ENCODE results near the gene PCDHA2.
"Not testable (repeated sequence)": the region's sequence is repeated elsewhere in the genome, so short reads cannot be mapped to it uniquely, and the experiment has no call there.

The PCDHA2 gene

DNA sequence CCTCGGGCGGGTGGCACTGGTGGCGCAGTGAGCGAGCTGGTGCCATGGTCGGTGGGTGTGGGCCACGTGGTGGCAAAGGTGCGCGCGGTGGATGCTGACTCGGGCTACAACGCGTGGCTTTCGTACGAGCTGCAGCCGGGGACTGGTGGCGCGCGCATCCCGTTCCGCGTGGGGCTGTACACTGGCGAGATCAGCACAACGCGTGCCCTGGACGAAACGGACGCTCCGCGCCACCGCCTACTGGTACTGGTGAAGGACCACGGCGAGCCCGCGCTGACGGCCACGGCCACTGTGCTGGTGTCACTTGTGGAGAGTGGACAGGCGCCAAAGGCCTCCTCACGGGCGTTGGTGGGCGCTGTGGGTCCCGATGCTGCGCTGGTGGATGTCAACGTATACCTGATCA is 14.2 kb downstream of the PCDHA2 start:
- Histone ChIP-seq H3K4me3 (ENCODE audit: insufficient read depth, low read depth, low read length) (no peak overlapping the region), H3K9me3 (ENCODE audit: control insufficient read depth, low read length) (no peaks in the 10 kb centered on the region), H3K27me3 (ENCODE audit: control insufficient read depth, insufficient read depth, low read length, poor library complexity, severe bottlenecking) (no peaks in the 10 kb centered on the region), H3K27ac (ENCODE audit: insufficient read depth, low read depth, low read length, poor library complexity, severe bottlenecking) (no peak overlapping the region), H3K36me3 (ENCODE audit: control insufficient read depth, insufficient read depth, low read length) (no peaks in the 10 kb centered on the region), H3K4me1 (ENCODE audit: control insufficient read depth, insufficient read depth, low read length) (no peaks in the 10 kb centered on the region)
- 95 to 96% methylated on average over 43 of the region's 43 CpGs for WGBS, 2 experiments

DNA sequence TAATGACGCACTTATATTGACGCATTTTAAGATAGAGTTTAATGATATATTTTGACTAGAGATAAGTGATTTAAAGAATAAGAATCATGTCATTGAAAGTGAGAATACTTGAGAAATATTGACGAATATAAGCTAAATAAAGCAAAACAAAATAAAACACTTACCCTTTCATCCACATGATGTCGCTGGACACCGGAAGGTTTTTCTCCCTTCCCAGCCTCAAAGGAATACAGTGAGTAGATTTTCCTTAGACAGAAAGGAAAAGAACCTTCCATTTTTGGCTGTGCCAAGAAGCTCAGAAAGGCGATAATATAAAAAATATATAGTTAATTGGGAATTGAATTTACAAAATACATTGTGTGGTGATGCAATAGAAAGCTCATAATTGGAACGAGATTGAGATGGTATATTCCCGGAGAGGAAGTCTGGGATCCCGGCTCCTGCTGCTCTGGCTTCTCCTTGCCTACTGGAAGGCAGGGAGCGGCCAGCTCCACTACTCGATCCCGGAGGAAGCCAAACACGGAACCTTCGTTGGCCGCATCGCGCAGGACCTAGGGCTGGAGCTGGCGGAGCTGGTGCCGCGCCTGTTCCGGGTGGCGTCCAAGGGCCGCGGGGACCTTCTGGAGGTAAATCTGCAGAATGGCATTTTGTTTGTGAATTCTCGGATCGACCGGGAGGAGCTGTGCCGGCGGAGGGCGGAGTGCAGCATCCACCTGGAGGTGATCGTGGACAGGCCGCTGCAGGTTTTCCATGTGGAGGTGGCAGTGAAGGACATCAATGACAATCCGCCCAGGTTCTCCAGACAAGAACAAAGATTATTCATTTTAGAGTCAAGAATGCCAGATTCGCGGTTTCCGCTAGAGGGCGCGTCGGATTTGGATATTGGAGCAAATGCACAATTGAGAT is 27.0 kb downstream of the PCDHA2 start, which contains the start of gene PCDHA5:
PCDHA5 (plus strand) TSS at position 239 of the 906 bp plus-strand sequence.
- no peaks in the 10 kb centered on the region for H3K4me1 ChIP-seq (ENCODE audit: control insufficient read depth, insufficient read depth, low read length)
- no peaks in the 10 kb centered on the region for H3K27me3 ChIP-seq (ENCODE audit: control insufficient read depth, insufficient read depth, low read length, poor library complexity, severe bottlenecking)
- no peaks in the 10 kb centered on the region for H3K36me3 ChIP-seq (ENCODE audit: control insufficient read depth, insufficient read depth, low read length)
- H3K4me3 ChIP-seq (ENCODE audit: insufficient read depth, low read depth, low read length), result no peak within 1 kb of the TSS
- 91 to 92% methylated on average over 38 to 39 of the region's 39 CpGs for WGBS, 2 experiments
- no peak within 1 kb of the TSS for H3K27ac ChIP-seq (ENCODE audit: insufficient read depth, low read depth, low read length, poor library complexity, severe bottlenecking)
- no peaks in the 10 kb centered on the region for H3K9me3 ChIP-seq (ENCODE audit: control insufficient read depth, low read length)

DNA sequence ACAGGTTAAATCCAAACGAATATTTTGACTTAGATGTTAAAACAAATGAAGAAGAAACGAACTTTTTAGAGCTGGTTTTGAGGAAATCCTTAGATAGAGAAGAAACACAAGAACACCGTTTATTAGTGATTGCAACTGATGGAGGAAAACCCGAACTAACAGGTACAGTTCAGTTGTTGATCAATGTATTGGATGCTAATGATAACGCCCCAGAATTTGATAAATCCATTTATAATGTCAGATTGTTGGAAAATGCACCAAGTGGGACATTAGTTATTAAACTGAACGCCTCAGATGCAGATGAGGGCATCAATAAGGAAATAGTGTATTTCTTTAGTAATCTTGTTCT is 27.6 kb downstream of the PCDHA2 start:
- Histone ChIP-seq H3K4me1 (ENCODE audit: control insufficient read depth, insufficient read depth, low read length) (no peaks in the 10 kb centered on the region), H3K4me3 (ENCODE audit: insufficient read depth, low read depth, low read length) (no peak overlapping the region), H3K27me3 (ENCODE audit: control insufficient read depth, insufficient read depth, low read length, poor library complexity, severe bottlenecking) (no peaks in the 10 kb centered on the region), H3K9me3 (ENCODE audit: control insufficient read depth, low read length) (no peaks in the 10 kb centered on the region), H3K27ac (ENCODE audit: insufficient read depth, low read depth, low read length, poor library complexity, severe bottlenecking) (no peak overlapping the region), H3K36me3 (ENCODE audit: control insufficient read depth, insufficient read depth, low read length) (no peaks in the 10 kb centered on the region)
- 91% methylated on average over 6 of the region's 6 CpGs for WGBS, 2 experiments

DNA sequence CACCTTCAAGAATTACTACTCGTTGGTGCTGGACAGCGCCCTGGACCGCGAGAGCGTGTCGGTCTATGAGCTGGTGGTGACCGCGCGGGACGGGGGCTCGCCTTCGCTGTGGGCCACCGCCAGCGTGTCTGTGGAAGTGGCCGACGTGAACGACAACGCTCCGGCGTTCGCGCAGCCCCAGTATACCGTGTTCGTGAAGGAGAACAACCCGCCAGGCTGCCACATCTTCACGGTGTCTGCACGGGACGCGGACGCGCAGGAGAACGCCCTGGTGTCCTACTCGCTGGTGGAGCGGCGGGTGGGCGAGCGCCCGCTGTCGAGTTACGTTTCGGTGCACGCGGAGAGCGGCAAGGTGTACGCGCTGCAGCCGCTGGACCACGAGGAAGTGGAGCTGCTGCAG is 28.3 kb downstream of the PCDHA2 start:
- 95 to 96% methylated on average over 48 of the region's 48 CpGs for WGBS, 2 experiments
- not testable (repeated sequence) for H3K36me3 ChIP-seq (ENCODE audit: control insufficient read depth, insufficient read depth, low read length); H3K27ac ChIP-seq (ENCODE audit: insufficient read depth, low read depth, low read length, poor library complexity, severe bottlenecking); H3K27me3 ChIP-seq (ENCODE audit: control insufficient read depth, insufficient read depth, low read length, poor library complexity, severe bottlenecking); H3K9me3 ChIP-seq (ENCODE audit: control insufficient read depth, low read length); H3K4me3 ChIP-seq (ENCODE audit: insufficient read depth, low read depth, low read length); H3K4me1 ChIP-seq (ENCODE audit: control insufficient read depth, insufficient read depth, low read length)

DNA sequence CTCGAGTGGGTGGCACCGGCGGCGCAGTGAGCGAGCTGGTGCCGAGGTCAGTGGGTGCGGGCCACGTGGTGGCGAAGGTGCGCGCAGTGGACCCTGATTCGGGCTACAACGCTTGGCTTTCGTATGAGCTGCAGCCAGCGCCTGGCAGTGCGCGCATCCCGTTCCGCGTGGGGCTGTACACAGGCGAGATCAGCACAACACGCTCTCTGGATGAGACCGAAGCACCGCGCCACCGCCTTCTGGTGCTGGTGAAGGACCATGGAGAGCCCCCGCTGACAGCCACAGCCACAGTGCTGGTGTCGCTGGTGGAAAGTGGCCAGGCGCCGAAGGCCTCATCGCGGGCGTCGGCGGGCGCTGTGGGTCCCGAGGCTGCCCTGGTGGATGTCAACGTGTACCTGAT is 28.8 kb downstream of the PCDHA2 start:
- Histone ChIP-seq H3K4me1 (ENCODE audit: control insufficient read depth, insufficient read depth, low read length) (no peaks in the 10 kb centered on the region), H3K27ac (ENCODE audit: insufficient read depth, low read depth, low read length, poor library complexity, severe bottlenecking) (no peak overlapping the region), H3K4me3 (ENCODE audit: insufficient read depth, low read depth, low read length) (no peak overlapping the region), H3K27me3 (ENCODE audit: control insufficient read depth, insufficient read depth, low read length, poor library complexity, severe bottlenecking) (no peaks in the 10 kb centered on the region), H3K36me3 (ENCODE audit: control insufficient read depth, insufficient read depth, low read length) (no peaks in the 10 kb centered on the region), H3K9me3 (ENCODE audit: control insufficient read depth, low read length) (no peaks in the 10 kb centered on the region)
- 96 to 97% methylated on average over 38 of the region's 38 CpGs for WGBS, 2 experiments

DNA sequence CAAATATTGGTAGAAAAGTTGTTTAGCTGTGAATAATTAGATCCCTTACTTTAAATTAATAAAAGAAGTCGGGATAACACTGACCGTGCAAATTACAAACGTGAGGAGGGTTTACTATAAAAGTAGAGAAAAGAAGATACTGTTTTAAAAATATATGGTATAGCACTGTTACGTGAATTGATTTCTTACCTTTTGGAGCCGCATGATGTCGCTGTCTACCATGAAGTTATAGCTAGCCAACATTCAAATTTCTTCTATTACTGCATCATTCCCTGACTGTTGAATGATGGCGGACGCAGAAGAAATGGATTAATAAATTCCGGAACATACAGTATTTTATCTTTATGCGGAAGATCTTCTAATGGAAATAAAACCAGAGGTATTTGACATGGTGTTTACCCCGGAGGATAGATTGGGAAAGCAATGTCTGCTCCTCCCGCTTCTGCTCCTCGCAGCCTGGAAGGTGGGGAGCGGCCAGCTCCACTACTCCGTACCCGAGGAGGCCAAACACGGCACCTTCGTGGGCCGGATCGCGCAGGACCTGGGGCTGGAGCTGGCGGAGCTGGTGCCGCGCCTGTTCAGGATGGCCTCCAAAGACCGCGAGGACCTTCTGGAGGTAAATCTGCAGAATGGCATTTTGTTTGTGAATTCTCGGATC is 33.2 kb downstream of the PCDHA2 start, which contains the start of gene PCDHA6:
PCDHA6 (plus strand) TSS at position 257 of the 658 bp plus-strand sequence; CDS start at position 389, 132 bp downstream.
- no peaks in the 10 kb centered on the region for H3K4me1 ChIP-seq (ENCODE audit: control insufficient read depth, insufficient read depth, low read length)
- 93 to 97% methylated on average over 27 of the region's 27 CpGs for WGBS, 2 experiments
- H3K9me3 ChIP-seq (ENCODE audit: control insufficient read depth, low read length), result no peaks in the 10 kb centered on the region
- H3K4me3 ChIP-seq (ENCODE audit: insufficient read depth, low read depth, low read length), result no peak within 1 kb of the TSS
- H3K27ac ChIP-seq (ENCODE audit: insufficient read depth, low read depth, low read length, poor library complexity, severe bottlenecking), result no peak within 1 kb of the TSS
- no peaks in the 10 kb centered on the region for H3K36me3 ChIP-seq (ENCODE audit: control insufficient read depth, insufficient read depth, low read length)
- H3K27me3 ChIP-seq (ENCODE audit: control insufficient read depth, insufficient read depth, low read length, poor library complexity, severe bottlenecking), result no peaks in the 10 kb centered on the region

DNA sequence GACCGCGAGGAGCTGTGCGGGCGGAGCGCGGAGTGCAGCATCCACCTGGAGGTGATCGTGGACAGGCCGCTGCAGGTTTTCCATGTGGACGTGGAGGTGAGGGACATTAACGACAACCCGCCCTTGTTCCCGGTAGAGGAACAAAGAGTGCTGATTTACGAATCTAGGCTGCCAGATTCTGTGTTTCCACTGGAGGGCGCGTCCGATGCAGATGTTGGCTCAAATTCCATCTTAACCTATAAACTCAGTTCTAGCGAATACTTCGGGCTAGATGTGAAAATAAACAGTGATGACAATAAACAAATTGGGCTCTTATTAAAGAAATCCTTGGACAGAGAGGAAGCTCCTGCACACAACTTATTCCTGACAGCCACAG is 33.7 kb downstream of the PCDHA2 start:
- H3K36me3 ChIP-seq (ENCODE audit: control insufficient read depth, insufficient read depth, low read length), result no peaks in the 10 kb centered on the region
- H3K9me3 ChIP-seq (ENCODE audit: control insufficient read depth, low read length), result no peaks in the 10 kb centered on the region
- 94 to 96% methylated on average over 16 to 18 of the region's 18 CpGs for WGBS, 2 experiments
- H3K4me1 ChIP-seq (ENCODE audit: control insufficient read depth, insufficient read depth, low read length), result no peaks in the 10 kb centered on the region
- no peaks in the 10 kb centered on the region for H3K27me3 ChIP-seq (ENCODE audit: control insufficient read depth, insufficient read depth, low read length, poor library complexity, severe bottlenecking)
- no peak overlapping the region for H3K4me3 ChIP-seq (ENCODE audit: insufficient read depth, low read depth, low read length)
- H3K27ac ChIP-seq (ENCODE audit: insufficient read depth, low read depth, low read length, poor library complexity, severe bottlenecking), result no peak overlapping the region

DNA sequence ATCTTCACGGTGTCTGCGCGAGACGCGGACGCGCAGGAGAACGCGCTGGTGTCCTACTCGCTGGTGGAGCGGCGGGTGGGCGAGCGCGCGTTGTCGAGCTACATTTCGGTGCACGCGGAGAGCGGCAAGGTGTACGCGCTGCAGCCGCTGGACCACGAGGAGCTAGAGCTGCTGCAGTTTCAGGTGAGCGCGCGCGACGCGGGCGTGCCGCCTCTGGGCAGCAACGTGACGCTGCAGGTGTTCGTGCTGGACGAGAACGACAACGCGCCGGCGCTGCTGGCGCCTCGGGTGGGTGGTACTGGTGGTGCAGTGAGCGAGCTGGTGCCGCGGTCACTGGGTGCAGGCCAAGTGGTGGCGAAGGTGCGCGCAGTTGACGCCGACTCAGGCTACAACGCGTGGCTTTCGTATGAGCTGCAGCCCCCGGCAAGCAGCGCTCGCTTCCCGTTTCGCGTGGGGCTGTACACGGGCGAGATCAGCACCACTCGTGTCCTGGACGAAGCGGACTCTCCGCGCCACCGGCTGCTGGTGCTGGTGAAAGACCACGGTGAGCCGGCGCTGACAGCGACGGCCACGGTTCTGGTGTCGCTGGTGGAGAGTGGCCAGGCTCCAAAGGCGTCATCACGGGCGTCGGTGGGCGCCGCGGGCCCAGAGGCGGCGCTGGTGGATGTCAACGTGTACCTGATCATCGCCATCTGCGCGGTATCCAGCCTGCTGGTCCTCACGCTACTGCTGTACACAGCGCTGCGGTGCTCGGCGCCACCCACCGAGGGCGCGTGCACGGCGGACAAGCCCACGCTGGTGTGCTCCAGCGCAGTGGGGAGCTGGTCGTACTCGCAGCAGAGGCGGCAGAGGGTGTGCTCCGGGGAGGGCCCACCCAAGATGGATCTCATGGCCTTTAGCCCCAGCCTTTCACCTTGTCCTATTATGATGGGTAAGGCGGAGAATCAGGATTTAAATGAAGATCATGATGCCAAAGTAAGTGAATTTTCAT is 35.2 kb downstream of the PCDHA2 start:
- WGBS, 2 experiments, result 96 to 98% methylated on average over 105 of the region's 106 CpGs
- H3K36me3 ChIP-seq (ENCODE audit: control insufficient read depth, insufficient read depth, low read length); H3K4me3 ChIP-seq (ENCODE audit: insufficient read depth, low read depth, low read length); H3K27ac ChIP-seq (ENCODE audit: insufficient read depth, low read depth, low read length, poor library complexity, severe bottlenecking); H3K9me3 ChIP-seq (ENCODE audit: control insufficient read depth, low read length); H3K27me3 ChIP-seq (ENCODE audit: control insufficient read depth, insufficient read depth, low read length, poor library complexity, severe bottlenecking); H3K4me1 ChIP-seq (ENCODE audit: control insufficient read depth, insufficient read depth, low read length): not testable (repeated sequence)

DNA sequence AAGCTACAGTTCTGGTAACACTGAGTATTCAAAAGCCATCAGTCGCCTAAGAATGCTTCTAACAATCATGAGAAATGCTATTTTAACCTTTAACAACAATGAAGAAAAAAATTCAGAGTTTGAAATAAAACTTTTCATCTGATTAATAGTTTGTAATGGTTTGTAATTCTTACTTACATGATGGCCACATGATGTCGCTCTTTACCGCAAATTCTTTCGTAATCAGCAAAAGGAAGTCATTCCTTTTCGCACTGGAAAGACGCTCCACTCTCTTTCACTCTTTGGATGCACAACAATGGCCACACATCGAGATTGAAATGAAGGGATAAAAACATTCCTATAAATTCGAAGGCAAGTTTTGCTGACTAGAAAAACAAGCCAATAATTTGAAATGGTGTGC is 39.3 kb downstream of the PCDHA2 start, which contains the start of gene PCDHA7:
PCDHA7 (plus strand) TSS at position 277 of the 400 bp plus-strand sequence; CDS start at position 392, 115 bp downstream.
- no peaks in the 10 kb centered on the region for H3K36me3 ChIP-seq (ENCODE audit: control insufficient read depth, insufficient read depth, low read length)
- H3K27me3 ChIP-seq (ENCODE audit: control insufficient read depth, insufficient read depth, low read length, poor library complexity, severe bottlenecking), result no peaks in the 10 kb centered on the region
- no peak within 1 kb of the TSS for H3K27ac ChIP-seq (ENCODE audit: insufficient read depth, low read depth, low read length, poor library complexity, severe bottlenecking)
- no peaks in the 10 kb centered on the region for H3K9me3 ChIP-seq (ENCODE audit: control insufficient read depth, low read length)
- WGBS, 2 experiments, result 85 to 88% methylated on average over 7 to 8 of the region's 8 CpGs
- H3K4me1 ChIP-seq (ENCODE audit: control insufficient read depth, insufficient read depth, low read length), result no peaks in the 10 kb centered on the region
- H3K4me3 ChIP-seq (ENCODE audit: insufficient read depth, low read depth, low read length), result no peak within 1 kb of the TSS

All from ectodermal cell (in vitro differentiated cells).